Measurements from ENCODE around the gene TMED1. TPM values are rescaled to one million over a fixed set of nuclear protein-coding genes. Genes with fewer than 3 reads are reported as not detected.
A peak's percentile ranks its signal among the peaks of the same experiment; 100 is the strongest.

TMED1 gene
- total and polyA plus RNA-seq, 9 of the 15 experiments (the other 6 are each of a cell fraction or from before 2014, with no cell fraction given), result 0.86 to 30.2 (median 23.5) TPM

DNA sequence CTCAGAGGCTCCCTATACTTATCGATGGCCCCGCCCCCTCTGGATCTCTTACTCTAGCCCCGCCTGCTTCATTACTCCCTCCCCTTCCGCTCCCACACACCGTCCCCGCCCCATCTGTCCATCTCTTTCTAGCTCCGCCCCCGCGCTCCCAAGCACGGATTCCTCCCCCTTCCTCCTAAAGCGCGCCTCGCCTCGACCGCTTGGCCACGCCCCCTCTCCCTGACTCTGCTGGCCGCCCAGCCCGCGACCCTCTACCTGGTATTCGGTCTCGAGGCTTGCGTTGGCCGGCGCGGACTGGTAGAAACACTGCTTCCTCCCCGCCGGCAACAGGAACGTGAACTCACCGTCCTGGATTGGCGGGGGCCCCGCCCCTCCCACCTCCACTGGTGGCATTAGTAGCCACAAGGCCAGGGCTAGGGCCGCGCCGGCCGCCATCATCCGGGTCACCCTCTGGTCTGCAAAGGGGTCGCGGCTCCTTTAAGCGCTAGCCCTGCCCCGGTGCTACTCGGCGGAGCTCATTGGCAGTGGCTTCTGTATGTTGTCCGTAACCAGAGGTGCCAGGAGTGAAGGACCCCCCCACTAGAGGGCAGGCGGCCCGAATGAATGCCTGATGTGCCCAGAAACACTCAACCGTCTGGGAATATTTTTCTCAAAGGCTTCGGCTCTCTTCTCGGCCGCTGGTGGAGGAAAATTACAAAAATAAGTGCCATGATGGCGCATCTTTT lies at the start of gene TMED1 (continued):
- TF ChIP-seq ZNF699 (CRISPR knock-in tag; IDR thresholded peaks at IDR 0.05; ENCODE audit: insufficient replicate concordance) (no peak), EZH2 (IDR thresholded peaks at IDR 0.05; ENCODE audit: borderline replicate concordance, low read depth, low read length) (no peak), ZNF785 (CRISPR knock-in tag; IDR thresholded peaks at IDR 0.05) (no peak), SMARCC2 (IDR thresholded peaks at IDR 0.05; ENCODE audit: low read depth) (no peak), HLTF (IDR thresholded peaks at IDR 0.05) (no peak), SAFB (IDR thresholded peaks at IDR 0.05; ENCODE audit: borderline replicate concordance, low read depth, low read length) (no peak), CBX5 (IDR thresholded peaks at IDR 0.05; ENCODE audit: borderline replicate concordance, low read depth) (no peak), ZFPM2 (CRISPR knock-in tag; IDR thresholded peaks at IDR 0.05) (0 out of 2 replicates have a peak, but pooled peaks have one; percentile 69), BDP1 (IDR thresholded peaks at IDR 0.05; ENCODE audit: insufficient read depth, insufficient read length) (no peak), ZNF75A (CRISPR knock-in tag; IDR thresholded peaks at IDR 0.05) (no peak)
- TF ChIP-seq, protein P1, sequence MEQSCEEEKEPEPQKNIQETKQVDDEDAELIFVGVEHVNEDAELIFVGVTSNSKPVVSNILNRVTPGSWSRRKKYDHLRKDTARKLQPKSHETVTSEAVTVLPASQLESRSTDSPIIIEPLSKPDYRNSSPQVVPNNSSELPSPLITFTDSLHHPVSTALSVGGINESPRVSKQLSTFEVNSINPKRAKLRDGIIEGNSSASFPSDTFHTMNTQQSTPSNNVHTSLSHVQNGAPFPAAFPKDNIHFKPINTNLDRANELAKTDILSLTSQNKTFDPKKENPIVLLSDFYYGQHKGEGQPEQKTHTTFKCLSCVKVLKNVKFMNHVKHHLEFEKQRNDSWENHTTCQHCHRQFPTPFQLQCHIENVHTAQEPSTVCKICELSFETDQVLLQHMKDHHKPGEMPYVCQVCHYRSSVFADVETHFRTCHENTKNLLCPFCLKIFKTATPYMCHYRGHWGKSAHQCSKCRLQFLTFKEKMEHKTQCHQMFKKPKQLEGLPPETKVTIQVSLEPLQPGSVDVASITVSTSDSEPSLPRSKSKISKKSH (CRISPR knock-in tag; IDR thresholded peaks at IDR 0.05), result no peak
- TF ChIP-seq, protein P2, sequence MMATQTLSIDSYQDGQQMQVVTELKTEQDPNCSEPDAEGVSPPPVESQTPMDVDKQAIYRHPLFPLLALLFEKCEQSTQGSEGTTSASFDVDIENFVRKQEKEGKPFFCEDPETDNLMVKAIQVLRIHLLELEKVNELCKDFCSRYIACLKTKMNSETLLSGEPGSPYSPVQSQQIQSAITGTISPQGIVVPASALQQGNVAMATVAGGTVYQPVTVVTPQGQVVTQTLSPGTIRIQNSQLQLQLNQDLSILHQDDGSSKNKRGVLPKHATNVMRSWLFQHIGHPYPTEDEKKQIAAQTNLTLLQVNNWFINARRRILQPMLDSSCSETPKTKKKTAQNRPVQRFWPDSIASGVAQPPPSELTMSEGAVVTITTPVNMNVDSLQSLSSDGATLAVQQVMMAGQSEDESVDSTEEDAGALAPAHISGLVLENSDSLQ (IDR thresholded peaks at IDR 0.05), result peak; percentile 96
- TF ChIP-seq, protein P3, sequence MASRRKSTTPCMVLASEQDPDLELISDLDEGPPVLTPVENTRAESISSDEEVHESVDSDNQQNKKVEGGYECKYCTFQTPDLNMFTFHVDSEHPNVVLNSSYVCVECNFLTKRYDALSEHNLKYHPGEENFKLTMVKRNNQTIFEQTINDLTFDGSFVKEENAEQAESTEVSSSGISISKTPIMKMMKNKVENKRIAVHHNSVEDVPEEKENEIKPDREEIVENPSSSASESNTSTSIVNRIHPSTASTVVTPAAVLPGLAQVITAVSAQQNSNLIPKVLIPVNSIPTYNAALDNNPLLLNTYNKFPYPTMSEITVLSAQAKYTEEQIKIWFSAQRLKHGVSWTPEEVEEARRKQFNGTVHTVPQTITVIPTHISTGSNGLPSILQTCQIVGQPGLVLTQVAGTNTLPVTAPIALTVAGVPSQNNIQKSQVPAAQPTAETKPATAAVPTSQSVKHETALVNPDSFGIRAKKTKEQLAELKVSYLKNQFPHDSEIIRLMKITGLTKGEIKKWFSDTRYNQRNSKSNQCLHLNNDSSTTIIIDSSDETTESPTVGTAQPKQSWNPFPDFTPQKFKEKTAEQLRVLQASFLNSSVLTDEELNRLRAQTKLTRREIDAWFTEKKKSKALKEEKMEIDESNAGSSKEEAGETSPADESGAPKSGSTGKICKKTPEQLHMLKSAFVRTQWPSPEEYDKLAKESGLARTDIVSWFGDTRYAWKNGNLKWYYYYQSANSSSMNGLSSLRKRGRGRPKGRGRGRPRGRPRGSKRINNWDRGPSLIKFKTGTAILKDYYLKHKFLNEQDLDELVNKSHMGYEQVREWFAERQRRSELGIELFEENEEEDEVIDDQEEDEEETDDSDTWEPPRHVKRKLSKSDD (conservative IDR thresholded peaks at IDR 0.05; ENCODE audit: low read length), result no peak
- TF ChIP-seq, protein P4, sequence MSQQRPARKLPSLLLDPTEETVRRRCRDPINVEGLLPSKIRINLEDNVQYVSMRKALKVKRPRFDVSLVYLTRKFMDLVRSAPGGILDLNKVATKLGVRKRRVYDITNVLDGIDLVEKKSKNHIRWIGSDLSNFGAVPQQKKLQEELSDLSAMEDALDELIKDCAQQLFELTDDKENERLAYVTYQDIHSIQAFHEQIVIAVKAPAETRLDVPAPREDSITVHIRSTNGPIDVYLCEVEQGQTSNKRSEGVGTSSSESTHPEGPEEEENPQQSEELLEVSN (IDR thresholded peaks at IDR 0.05; ENCODE audit: borderline replicate concordance in 1 of 2, extremely low read depth in 1 of 2, insufficient read depth in 1 of 2, insufficient read length in 1 of 2, low read depth in 1 of 2, low read length in 1 of 2, poor library complexity in 1 of 2, severe bottlenecking in 1 of 2), result no peak
- TF ChIP-seq, protein P5, sequence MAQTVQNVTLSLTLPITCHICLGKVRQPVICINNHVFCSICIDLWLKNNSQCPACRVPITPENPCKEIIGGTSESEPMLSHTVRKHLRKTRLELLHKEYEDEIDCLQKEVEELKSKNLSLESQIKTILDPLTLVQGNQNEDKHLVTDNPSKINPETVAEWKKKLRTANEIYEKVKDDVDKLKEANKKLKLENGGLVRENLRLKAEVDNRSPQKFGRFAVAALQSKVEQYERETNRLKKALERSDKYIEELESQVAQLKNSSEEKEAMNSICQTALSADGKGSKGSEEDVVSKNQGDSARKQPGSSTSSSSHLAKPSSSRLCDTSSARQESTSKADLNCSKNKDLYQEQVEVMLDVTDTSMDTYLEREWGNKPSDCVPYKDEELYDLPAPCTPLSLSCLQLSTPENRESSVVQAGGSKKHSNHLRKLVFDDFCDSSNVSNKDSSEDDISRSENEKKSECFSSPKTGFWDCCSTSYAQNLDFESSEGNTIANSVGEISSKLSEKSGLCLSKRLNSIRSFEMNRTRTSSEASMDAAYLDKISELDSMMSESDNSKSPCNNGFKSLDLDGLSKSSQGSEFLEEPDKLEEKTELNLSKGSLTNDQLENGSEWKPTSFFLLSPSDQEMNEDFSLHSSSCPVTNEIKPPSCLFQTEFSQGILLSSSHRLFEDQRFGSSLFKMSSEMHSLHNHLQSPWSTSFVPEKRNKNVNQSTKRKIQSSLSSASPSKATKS (CRISPR knock-in tag; IDR thresholded peaks at IDR 0.05), result no peak

Data from K562 (cell line).